BE2C (cell line): ENCODE data around the gene PEAK3.

ENCODE experiments used
- DNase-seq: peaks from one replicate; pipeline ENCODE4 v3.0.0-alpha.2; 2020
- H3K27me3 ChIP-seq: fragments of 250-450 bp; sonication (Bioruptor Pico); 2 replicates; pipeline ENCODE4 v1.5.1; 2020; ENCODE audit warnings: mild to moderate bottlenecking
- H3K36me3 ChIP-seq: fragments of 250-450 bp; sonication (Bioruptor Pico); 2 replicates; pipeline ENCODE4 v1.5.1; 2020; ENCODE audit warnings: mild to moderate bottlenecking
- H3K4me1 ChIP-seq: fragments of 250-450 bp; sonication (Bioruptor Pico); 2 replicates; pipeline ENCODE4 v1.5.1; 2020
- H3K4me3 ChIP-seq: 2 replicates; pipeline ENCODE4 v1.5.1; 2011; ENCODE audit warnings: low read depth, low read length
- H3K9me3 ChIP-seq: fragments of 250-450 bp; sonication (Bioruptor Pico); 2 replicates; pipeline ENCODE4 v1.5.1; 2020
- CTCF ChIP-seq: IDR thresholded peaks from 2 replicates; pipeline ENCODE4 v1.5.1; 2012; ENCODE audit warnings: mild to moderate bottlenecking, low read depth, low read length

The PEAK3 gene

GRCh38 chr19:2254064-2254872 is 27.7 kb downstream of the PEAK3 start:
- no peaks in the 10 kb centered on the region for H3K4me1 ChIP-seq
- peaks cover 12% of the 10 kb centered on the region; the same call in 1 of the 2 replicates for H3K36me3 ChIP-seq
- H3K27me3 ChIP-seq = no peaks in the 10 kb centered on the region
- no peak for TF ChIP-seq CTCF
- DNase-seq = no peak
- H3K4me3 ChIP-seq = no peak overlapping the region
- no peaks in the 10 kb centered on the region for H3K9me3 ChIP-seq

- TF ChIP-seq CTCF = 0 out of 2 replicates have a peak, but pooled peaks have one; percentile 10
- H3K4me3 ChIP-seq = no peak overlapping the region
- peak; percentile 15 for DNase-seq
Observed at GRCh38 chr19:2253106-2254063, 28.6 kb downstream of the PEAK3 start.

DNA sequence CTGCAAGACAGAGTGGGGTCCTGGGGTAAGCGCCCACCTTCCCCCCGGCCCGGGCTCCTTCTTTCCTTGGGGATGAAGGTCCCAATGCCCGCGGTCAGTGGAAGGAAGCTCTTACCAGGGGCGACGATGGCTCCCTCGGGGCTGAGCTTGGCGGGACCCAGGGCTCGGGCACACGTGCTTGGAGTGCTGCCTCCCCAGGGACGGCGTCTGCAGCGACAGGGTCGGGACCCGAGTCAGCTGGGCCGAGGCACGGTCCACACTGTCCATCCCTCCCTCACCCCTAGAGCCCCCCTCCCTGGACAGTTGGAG is 29.2 kb downstream of the PEAK3 start:
- H3K4me1 ChIP-seq = no peaks in the 10 kb centered on the region
- H3K9me3 ChIP-seq = no peaks in the 10 kb centered on the region
- H3K4me3 ChIP-seq = no peak overlapping the region
- DNase-seq = peak; percentile 21
- TF ChIP-seq CTCF = no peak
- H3K27me3 ChIP-seq = no peaks in the 10 kb centered on the region
- H3K36me3 ChIP-seq = peaks cover 21% of the 10 kb centered on the region

More at GRCh38 chr19:2253106-2254063, 28.6 kb downstream of the PEAK3 start:
- Histone ChIP-seq H3K9me3 (no peaks in the 10 kb centered on the region), H3K36me3 (peaks cover 19% of the 10 kb centered on the region), H3K27me3 (no peaks in the 10 kb centered on the region), H3K4me1 (no peaks in the 10 kb centered on the region)

DNA sequence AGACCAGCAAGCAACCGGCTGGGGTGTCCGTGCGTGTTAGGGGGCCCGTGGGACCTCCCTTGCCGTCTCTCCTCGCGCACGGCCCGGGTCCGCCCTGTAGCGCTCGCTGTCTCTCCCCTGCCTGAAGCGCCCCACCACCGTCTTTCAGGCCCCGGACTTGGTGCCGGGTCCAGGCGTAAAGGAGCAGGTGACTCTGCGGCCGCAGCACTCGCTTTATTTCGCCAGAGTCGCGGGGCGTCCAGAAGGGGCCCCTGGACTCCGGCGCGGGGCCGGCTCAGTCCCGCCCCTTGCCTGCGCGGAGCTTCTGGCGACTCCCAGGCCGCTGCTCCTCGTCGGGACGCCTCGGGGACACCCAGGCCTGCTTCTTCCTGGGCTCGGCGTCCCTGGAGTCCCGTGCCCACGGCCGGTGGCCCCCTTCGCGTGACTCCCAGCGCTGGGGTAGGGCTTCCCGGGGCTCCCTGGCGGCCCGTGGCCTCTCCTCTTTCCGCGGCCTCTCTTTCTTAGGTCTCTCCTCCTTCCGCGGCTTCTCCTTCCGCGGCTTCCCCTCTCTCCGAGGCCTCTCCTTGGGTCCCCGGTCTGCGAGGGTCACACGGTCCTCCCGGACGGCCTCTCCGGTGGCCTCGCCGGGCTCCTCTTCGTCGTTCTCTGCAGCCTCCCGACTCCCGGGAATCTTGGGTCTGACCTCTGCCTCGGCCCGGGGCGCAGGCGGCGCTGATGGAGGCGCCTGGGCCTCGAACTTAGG is 29.7 kb downstream of the PEAK3 start:
- no peaks in the 10 kb centered on the region for H3K4me1 ChIP-seq
- no peaks in the 10 kb centered on the region for H3K27me3 ChIP-seq
- H3K4me3 ChIP-seq = no peak overlapping the region
- H3K36me3 ChIP-seq = peaks cover 26% of the 10 kb centered on the region
- no peak for TF ChIP-seq CTCF
- H3K9me3 ChIP-seq = no peaks in the 10 kb centered on the region
- peak; percentile 15 for DNase-seq

DNA sequence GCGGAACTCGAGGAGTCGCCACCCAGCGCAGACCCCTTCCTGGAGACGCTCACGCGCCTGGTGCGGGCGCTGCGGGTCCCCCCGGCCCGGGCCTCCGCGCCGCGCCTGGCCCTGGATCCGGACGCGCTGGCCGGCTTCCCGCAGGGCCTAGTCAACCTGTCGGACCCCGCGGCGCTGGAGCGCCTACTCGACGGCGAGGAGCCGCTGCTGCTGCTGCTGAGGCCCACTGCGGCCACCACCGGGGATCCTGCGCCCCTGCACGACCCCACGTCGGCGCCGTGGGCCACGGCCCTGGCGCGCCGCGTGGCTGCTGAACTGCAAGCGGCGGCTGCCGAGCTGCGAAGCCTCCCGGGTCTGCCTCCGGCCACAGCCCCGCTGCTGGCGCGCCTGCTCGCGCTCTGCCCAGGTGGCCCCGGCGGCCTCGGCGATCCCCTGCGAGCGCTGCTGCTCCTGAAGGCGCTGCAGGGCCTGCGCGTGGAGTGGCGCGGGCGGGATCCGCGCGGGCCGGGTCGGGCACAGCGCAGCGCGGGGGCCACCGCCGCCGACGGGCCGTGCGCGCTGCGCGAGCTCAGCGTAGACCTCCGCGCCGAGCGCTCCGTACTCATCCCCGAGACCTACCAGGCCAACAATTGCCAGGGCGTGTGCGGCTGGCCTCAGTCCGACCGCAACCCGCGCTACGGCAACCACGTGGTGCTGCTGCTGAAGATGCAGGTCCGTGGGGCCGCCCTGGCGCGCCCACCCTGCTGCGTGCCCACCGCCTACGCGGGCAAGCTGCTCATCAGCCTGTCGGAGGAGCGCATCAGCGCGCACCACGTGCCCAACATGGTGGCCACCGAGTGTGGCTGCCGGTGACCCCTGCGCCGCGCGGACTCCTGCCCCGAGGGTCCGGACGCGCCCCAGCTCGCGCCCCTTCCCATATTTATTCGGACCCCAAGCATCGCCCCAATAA is 30.6 kb downstream of the PEAK3 start:
- no peak for TF ChIP-seq CTCF
- Histone ChIP-seq H3K4me3 (no peak overlapping the region), H3K4me1 (no peaks in the 10 kb centered on the region), H3K36me3 (peaks cover 35% of the 10 kb centered on the region), H3K27me3 (no peaks in the 10 kb centered on the region), H3K9me3 (no peaks in the 10 kb centered on the region)
- peak; percentile 14 for DNase-seq
